ENCODE results near the gene PPP4C. TPM values are rescaled to one million over a fixed set of nuclear protein-coding genes. Genes with fewer than 3 reads are reported as not detected.
A peak's percentile ranks its signal among the peaks of the same experiment; 100 is the strongest.

The PPP4C gene
- total and polyA plus RNA-seq, 4 donors = 50.2 to 70.3 (median 54.5) TPM

DNA sequence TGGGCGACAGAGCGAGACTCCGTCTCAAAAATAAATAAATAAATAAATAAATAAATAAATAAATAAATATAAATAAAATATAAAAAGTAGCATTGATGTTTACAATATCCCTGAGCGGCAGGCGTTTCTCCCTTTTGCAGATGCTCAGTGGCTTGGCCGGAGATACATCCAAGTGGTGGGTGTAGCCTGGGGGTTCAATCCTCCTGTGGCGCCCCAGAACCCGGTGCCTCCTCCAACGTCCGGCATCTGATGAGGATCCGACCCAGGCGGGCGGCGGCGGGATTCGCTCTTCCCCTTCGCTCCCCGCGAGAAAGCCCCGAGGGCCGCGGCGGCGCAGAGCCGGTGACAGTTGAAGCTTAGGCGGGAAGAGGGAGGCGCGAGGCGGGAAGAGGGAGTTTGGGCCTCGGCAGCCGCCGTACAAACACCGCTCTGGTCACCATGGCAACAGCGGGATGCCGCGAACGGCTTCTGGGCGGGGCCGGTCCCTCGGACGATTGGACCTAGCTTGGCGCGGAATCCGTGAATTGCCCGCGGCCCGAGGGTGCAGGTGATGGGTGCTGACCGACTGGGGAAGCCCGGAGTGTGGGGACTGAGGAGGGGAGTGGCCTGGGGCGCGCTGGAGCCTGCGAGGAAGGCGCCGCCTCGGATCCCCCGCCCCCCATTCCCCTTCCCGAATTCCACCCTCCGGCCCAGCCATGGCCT, 23.0 kb upstream of the PPP4C start:
- H3K9me3 ChIP-seq (ENCODE audit: control insufficient read depth, low read length) = no peaks in the 10 kb centered on the region
- no peaks in the 10 kb centered on the region for H3K27me3 ChIP-seq (ENCODE audit: control insufficient read depth in 1 of 2, insufficient read depth in 2 of 2, low read length in 1 of 2)
- peak; percentile 97 to 98 for DNase-seq
- no peak overlapping the region for H3K27ac ChIP-seq (ENCODE audit: low read depth in 1 of 2, low read length in 2 of 2)
- H3K36me3 ChIP-seq (ENCODE audit: control insufficient read depth in 1 of 2, insufficient read depth in 2 of 2, low read length in 1 of 2) = no peaks in the 10 kb centered on the region
- intact Hi-C loops (cut with DNase I) = no loop called here
- H3K4me1 ChIP-seq (ENCODE audit: control insufficient read depth in 1 of 2, insufficient read depth in 2 of 2, low read length in 2 of 2) = no peaks in the 10 kb centered on the region
- WGBS, 2 donors = 4 to 5% methylated on average over 47 to 58 of the region's 58 CpGs
- ATAC-seq (ENCODE audit: low FRiP score) = peak; percentile 95
- H3K4me3 ChIP-seq (ENCODE audit: low read length in 2 of 2) = peak overlapping the region; percentile 2 to 52

DNA sequence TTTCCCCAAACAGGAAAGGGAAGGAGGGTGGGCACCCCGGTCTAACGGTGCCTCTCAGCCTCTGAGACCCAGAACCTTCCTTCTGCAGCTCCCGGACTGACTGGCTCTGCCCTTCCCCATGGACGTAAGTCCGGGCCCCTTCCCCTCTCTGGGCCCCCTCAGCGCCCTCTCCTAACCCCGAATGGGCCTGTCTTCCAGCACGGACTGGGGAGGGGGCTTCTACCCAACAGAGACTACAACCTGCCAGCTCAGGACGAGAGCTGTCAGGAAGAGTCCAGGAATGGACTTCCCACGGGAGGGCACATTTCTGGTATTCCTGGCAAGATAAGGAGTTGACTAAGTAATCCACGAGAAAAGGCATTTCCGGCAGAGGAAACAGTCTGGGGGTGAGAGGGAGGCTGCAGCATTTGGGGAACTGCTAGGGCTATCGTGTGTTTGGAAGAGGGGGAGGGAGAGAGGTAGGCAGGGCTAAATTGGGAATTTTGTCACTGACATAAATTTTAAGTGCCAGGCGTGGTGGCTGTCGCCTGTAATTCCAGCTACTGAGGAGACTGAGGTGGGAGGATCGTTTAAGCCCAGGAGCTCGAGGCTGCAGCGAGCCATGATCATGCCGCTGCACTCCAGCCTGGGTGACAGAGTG, 22.3 kb upstream of the PPP4C start:
- H3K27me3 ChIP-seq (ENCODE audit: control insufficient read depth in 1 of 2, insufficient read depth in 2 of 2, low read length in 1 of 2) = no peaks in the 10 kb centered on the region
- no peaks in the 10 kb centered on the region for H3K36me3 ChIP-seq (ENCODE audit: control insufficient read depth in 1 of 2, insufficient read depth in 2 of 2, low read length in 1 of 2)
- intact Hi-C loops (cut with DNase I) = no loop called here
- no peaks in the 10 kb centered on the region for H3K9me3 ChIP-seq (ENCODE audit: control insufficient read depth, low read length)
- peak overlapping the region; percentile 2 to 52 for H3K4me3 ChIP-seq (ENCODE audit: low read length in 2 of 2)
- no peaks in the 10 kb centered on the region for H3K4me1 ChIP-seq (ENCODE audit: control insufficient read depth in 1 of 2, insufficient read depth in 2 of 2, low read length in 2 of 2)
- DNase-seq (peak in 1 of 2 donors; percentile 60), ATAC-seq (ENCODE audit: low FRiP score) (peak; percentile 46)
- WGBS, 2 donors = 2% methylated on average over 18 to 19 of the region's 19 CpGs
- no peak overlapping the region for H3K27ac ChIP-seq (ENCODE audit: low read depth in 1 of 2, low read length in 2 of 2)

DNA sequence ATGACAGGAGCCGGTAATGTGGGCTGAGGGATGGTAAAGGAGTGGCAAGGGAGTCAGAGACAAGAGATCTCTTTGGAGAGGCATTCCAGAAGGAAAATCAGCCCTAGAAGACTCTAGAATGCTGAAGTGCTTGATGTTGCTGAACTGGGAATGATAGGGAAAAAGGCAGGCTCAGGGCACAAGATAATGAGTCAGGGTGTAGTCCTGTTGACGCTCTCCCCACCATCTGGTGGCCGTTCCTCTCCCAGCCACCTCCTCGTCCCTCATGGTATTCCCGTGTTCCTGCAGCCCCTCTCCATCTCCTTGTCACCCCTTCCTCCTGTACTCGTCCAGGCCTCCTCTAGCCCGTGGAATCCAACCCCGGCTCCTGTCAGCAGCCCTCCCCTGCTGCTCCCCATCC, 21.3 kb upstream of the PPP4C start:
- ATAC-seq (ENCODE audit: low FRiP score) = no peak
- H3K9me3 ChIP-seq (ENCODE audit: control insufficient read depth, low read length) = no peaks in the 10 kb centered on the region

DNA sequence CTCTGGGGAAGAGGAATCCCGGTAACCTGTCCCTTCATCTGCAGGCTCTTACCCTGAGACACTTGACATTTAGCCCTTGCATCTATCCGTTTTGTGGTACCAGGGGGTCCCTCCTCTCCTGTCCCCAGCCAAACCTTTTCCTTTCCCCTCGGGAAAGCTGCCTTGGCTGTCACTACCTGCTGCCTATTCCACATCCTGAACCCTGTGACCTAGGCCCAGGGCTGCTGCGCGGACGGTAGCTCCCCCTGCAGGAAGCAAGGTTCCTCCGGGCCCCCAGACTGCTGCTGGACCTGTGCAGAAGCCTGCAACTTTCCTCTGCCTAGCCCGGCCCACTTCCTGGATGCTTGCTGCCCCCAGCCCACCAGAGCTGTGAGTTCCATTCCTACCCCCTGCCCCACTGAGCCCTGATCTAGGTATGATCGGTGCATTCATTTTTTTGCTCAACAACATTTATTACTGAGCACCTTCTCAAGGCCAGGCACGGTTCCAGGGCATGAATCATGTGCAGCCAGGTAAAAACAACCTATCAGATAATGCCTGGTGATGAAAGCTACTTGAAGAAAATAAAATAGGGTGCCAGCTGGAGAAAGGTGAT, 20.7 kb upstream of the PPP4C start:
- Histone ChIP-seq H3K4me3 (ENCODE audit: low read length in 2 of 2) (no peak overlapping the region), H3K9me3 (ENCODE audit: control insufficient read depth, low read length) (no peaks in the 10 kb centered on the region), H3K27me3 (ENCODE audit: control insufficient read depth in 1 of 2, insufficient read depth in 2 of 2, low read length in 1 of 2) (no peaks in the 10 kb centered on the region), H3K27ac (ENCODE audit: low read depth in 1 of 2, low read length in 2 of 2) (no peak overlapping the region), H3K36me3 (ENCODE audit: control insufficient read depth in 1 of 2, insufficient read depth in 2 of 2, low read length in 1 of 2) (no peaks in the 10 kb centered on the region), H3K4me1 (ENCODE audit: control insufficient read depth in 1 of 2, insufficient read depth in 2 of 2, low read length in 2 of 2) (no peaks in the 10 kb centered on the region)
- DNase-seq (no peak), ATAC-seq (ENCODE audit: low FRiP score) (no peak)
- intact Hi-C loops (cut with DNase I) = no loop called here
- 57 to 60% methylated on average over 10 of the region's 10 CpGs for WGBS, 2 donors

More for the DNA sequence above, 21.3 kb upstream of the PPP4C start:
- H3K4me1 ChIP-seq (ENCODE audit: control insufficient read depth in 1 of 2, insufficient read depth in 2 of 2, low read length in 2 of 2) = no peaks in the 10 kb centered on the region
- 82 to 84% methylated on average over 8 of the region's 8 CpGs for WGBS, 2 donors
- H3K4me3 ChIP-seq (ENCODE audit: low read length in 2 of 2) = no peak overlapping the region
- no peaks in the 10 kb centered on the region for H3K36me3 ChIP-seq (ENCODE audit: control insufficient read depth in 1 of 2, insufficient read depth in 2 of 2, low read length in 1 of 2)
- intact Hi-C loops (cut with DNase I) = no loop called here
- no peak for DNase-seq
- H3K27ac ChIP-seq (ENCODE audit: low read depth in 1 of 2, low read length in 2 of 2) = no peak overlapping the region
- no peaks in the 10 kb centered on the region for H3K27me3 ChIP-seq (ENCODE audit: control insufficient read depth in 1 of 2, insufficient read depth in 2 of 2, low read length in 1 of 2)

DNA sequence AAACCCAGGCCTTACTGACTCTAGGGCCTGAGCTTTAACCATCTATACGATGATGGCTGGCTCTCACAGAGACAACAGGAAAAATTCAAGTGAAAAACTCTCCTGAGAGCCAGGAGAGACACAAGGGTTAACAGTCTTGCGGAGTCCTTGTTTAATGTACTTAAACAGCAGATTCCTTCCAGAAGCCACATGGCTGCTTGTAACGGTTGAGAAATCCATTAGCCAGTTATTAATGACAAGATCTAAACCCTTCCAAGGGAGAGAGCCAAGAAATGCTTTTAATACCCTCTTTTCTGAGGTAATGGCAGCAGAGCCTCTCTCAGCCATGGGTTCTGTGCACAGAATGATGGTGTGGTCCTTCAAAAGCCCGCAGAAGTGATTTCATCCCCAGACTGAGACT, 15.4 kb upstream of the PPP4C start:
- WGBS, 2 donors = 88% methylated on average over 4 of the region's 4 CpGs
- Histone ChIP-seq H3K9me3 (ENCODE audit: control insufficient read depth, low read length) (no peaks in the 10 kb centered on the region), H3K36me3 (ENCODE audit: control insufficient read depth in 1 of 2, insufficient read depth in 2 of 2, low read length in 1 of 2) (no peaks in the 10 kb centered on the region), H3K4me3 (ENCODE audit: low read length in 2 of 2) (no peak overlapping the region), H3K27me3 (ENCODE audit: control insufficient read depth in 1 of 2, insufficient read depth in 2 of 2, low read length in 1 of 2) (no peaks in the 10 kb centered on the region), H3K27ac (ENCODE audit: low read depth in 1 of 2, low read length in 2 of 2) (no peak overlapping the region), H3K4me1 (ENCODE audit: control insufficient read depth in 1 of 2, insufficient read depth in 2 of 2, low read length in 2 of 2) (no peaks in the 10 kb centered on the region)
- ATAC-seq (ENCODE audit: low FRiP score) (no peak), DNase-seq (no peak)
- intact Hi-C loops (cut with DNase I) = loop anchor here in 1 of 2 donors (5.0 to 10.0 kb wide), 2 partner anchors 62 to 344 kb away; partner anchors contain the start of genes MAPK3 and ZNF771

DNA sequence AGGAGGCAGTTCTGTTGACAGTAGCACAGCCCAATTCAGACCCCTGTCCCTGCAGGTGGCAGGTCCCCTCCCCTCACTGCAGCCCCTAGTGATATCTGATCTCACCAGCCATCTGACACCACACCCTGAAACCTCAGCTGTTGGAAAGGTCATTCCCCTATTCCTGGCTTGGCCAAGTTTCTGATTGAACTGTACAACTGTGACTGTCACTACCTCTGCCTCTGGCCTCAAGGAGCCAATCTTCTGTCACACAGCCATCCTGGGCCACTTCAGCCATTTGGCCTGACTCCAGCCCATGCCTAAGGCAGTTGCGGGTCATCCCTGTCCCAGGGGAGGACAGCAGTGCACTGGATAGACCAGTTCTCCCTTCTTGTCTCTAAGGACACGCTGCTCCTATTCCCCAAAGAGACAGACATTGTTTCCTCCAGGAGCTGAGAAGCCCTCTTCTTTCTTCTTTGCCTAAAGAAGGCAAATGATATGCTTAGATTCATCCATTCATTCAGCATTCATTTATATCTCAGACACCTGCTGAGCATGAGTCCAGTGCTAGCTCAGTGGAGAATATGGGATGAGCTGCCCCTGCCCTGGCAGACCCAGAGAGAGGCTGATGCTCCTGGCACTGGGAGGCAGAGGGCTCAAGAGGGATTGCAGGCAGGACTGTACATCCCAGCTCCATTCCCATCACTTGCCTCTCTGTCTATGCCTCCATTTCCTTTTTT, 14.8 kb upstream of the PPP4C start:
- intact Hi-C loops (cut with DNase I) = loop anchor here in 1 of 2 donors (5.0 to 10.0 kb wide), 2 partner anchors 61 to 344 kb away; partner anchors contain the start of genes MAPK3 and ZNF771
- WGBS, 2 donors = 63 to 66% methylated on average over 2 of the region's 2 CpGs
- peak overlapping the region in 1 of 2 donors; percentile 28 for H3K27ac ChIP-seq (ENCODE audit: low read depth in 1 of 2, low read length in 2 of 2)
- H3K36me3 ChIP-seq (ENCODE audit: control insufficient read depth in 1 of 2, insufficient read depth in 2 of 2, low read length in 1 of 2) = no peaks in the 10 kb centered on the region
- no peaks in the 10 kb centered on the region for H3K27me3 ChIP-seq (ENCODE audit: control insufficient read depth in 1 of 2, insufficient read depth in 2 of 2, low read length in 1 of 2)
- DNase-seq = no peak
- no peak overlapping the region for H3K4me3 ChIP-seq (ENCODE audit: low read length in 2 of 2)
- ATAC-seq (ENCODE audit: low FRiP score) = no peak
- H3K4me1 ChIP-seq (ENCODE audit: control insufficient read depth in 1 of 2, insufficient read depth in 2 of 2, low read length in 2 of 2) = no peaks in the 10 kb centered on the region
- H3K9me3 ChIP-seq (ENCODE audit: control insufficient read depth, low read length) = no peaks in the 10 kb centered on the region

DNA sequence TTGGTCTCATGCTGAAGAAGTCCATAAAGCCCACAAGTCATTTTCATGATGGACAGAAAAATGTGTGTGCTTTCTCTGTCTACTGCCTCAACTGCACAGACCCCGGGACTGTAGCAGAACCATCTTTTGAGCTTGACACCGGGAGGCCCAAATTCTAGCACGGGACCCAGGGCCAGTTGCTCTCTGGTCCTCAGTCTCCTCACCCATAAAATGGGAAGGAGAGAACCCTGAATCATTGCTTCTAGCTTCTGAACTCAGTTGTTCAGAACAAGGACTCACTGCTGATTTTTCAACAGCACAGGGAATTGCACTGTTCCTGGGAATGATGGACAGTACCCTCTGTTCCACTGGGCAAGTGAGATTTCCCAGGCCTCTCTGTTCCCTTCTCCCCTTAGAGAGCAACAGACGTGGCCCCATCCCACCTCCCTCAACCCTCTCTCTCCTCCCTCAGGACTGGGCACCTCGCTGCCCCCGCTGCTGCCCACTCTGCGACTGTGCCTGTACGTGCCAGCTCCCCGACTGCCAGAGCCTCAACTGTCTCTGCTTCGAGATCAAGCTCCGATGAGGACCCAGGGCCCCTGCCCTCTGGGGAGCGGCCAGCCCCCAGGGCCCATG, 12.4 kb upstream of the PPP4C start:
- H3K4me3 ChIP-seq (ENCODE audit: low read length in 2 of 2) = peak overlapping the region in 1 of 2 donors; percentile 75
- H3K36me3 ChIP-seq (ENCODE audit: control insufficient read depth in 1 of 2, insufficient read depth in 2 of 2, low read length in 1 of 2) = peaks cover 0 to 2% of the 10 kb centered on the region in 2 donors
- no peaks in the 10 kb centered on the region for H3K9me3 ChIP-seq (ENCODE audit: control insufficient read depth, low read length)
- peak overlapping the region; percentile 93 to 94 for H3K27ac ChIP-seq (ENCODE audit: low read depth in 1 of 2, low read length in 2 of 2)
- H3K4me1 ChIP-seq (ENCODE audit: control insufficient read depth in 1 of 2, insufficient read depth in 2 of 2, low read length in 2 of 2) = no peaks in the 10 kb centered on the region
- WGBS, 2 donors = 25 to 28% methylated on average over 12 of the region's 12 CpGs
- no peaks in the 10 kb centered on the region for H3K27me3 ChIP-seq (ENCODE audit: control insufficient read depth in 1 of 2, insufficient read depth in 2 of 2, low read length in 1 of 2)
- intact Hi-C loops (cut with DNase I) = loop anchor here in 1 of 2 donors (5.0 to 10.0 kb wide), 2 partner anchors 59 to 341 kb away; partner anchors contain the start of genes MAPK3 and ZNF771
- no peak for ATAC-seq (ENCODE audit: low FRiP score)
- DNase-seq = peak in 1 of 2 donors; percentile 59
